B cell (primary cell): Measurements from ENCODE around the gene LNP1.

Experiments used
- EZH2 ChIP-seq: IDR thresholded peaks from 2 replicates; pipeline ENCODE4 v1.6.1; 2012; ENCODE audit warnings: borderline replicate concordance, low read depth, mild to moderate bottlenecking, moderate library complexity, low read length; ENCODE audit not compliant: insufficient read depth, poor library complexity, severe bottlenecking
- TF ChIP-seq, protein P1 (sequence below): fragments of 200-600 bp; IDR thresholded peaks from one replicate; pipeline ENCODE4 v1.8.0; 2022; ENCODE audit warnings: antibody characterized with exemption, mild to moderate bottlenecking

DNA sequence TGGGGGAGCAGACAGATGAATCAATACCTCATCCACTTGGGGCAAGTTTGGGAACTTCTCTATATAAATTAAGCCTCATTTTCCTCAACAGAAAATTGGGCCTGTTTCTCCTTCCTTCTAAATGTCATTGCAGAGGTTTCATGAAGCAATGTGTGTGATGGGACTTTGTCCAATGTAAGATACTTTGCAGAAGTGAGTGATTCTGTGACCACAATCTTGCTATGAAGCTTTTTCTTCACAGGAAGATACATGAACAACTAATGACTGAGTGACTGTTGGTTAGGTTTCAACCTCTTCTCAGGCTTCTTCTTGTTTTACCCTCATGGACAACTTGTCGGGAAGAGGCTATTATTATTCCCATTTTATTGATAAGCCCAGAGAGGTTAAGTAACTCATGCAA lies 102.1 kb downstream of the LNP1 start:
- TF ChIP-seq, protein P1, sequence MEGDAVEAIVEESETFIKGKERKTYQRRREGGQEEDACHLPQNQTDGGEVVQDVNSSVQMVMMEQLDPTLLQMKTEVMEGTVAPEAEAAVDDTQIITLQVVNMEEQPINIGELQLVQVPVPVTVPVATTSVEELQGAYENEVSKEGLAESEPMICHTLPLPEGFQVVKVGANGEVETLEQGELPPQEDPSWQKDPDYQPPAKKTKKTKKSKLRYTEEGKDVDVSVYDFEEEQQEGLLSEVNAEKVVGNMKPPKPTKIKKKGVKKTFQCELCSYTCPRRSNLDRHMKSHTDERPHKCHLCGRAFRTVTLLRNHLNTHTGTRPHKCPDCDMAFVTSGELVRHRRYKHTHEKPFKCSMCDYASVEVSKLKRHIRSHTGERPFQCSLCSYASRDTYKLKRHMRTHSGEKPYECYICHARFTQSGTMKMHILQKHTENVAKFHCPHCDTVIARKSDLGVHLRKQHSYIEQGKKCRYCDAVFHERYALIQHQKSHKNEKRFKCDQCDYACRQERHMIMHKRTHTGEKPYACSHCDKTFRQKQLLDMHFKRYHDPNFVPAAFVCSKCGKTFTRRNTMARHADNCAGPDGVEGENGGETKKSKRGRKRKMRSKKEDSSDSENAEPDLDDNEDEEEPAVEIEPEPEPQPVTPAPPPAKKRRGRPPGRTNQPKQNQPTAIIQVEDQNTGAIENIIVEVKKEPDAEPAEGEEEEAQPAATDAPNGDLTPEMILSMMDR, result no peak
- no peak for TF ChIP-seq EZH2
